Naive thymus-derived CD4-positive, alpha-beta T cell (primary cell): Measurements from ENCODE around the gene MAG. TPM values are rescaled to one million over a fixed set of nuclear protein-coding genes. Genes with fewer than 3 reads are reported as not detected.

Experiments used
- ATAC-seq: fragments of 150-1000 bp; cut with Tn5 transposase; 2 replicates; pipeline ENCODE4 v1.10.0; 2021; ENCODE audit warnings: mild to moderate bottlenecking, moderate library complexity
- CTCF ChIA-PET: fragments of 350-600 bp; sonication (Branson Sonifier 250); formaldehyde crosslinking; loops from one replicate; lab custom pipeline; 2021; ENCODE audit warnings: antibody characterized with exemption; lab: Charles Lee
- POLR2A ChIA-PET: fragments of 350-600 bp; sonication (Branson Sonifier 250); formaldehyde crosslinking; loops from one replicate; lab custom pipeline; 2021; ENCODE audit warnings: antibody characterized with exemption, inconsistent platforms; lab: Charles Lee
- DNase-seq, 9 donors: peaks; one replicate each; pipeline versions ENCODE4 v3.0.0 to v3.0.0-alpha.2; 2020 to 2022; ENCODE audit warnings: mixed read lengths in 1 of 9
- H3K27ac ChIP-seq: one replicate; pipeline ENCODE4 v1.7.0; 2013; ENCODE audit warnings: mild to moderate bottlenecking, low read depth, low read length, moderate library complexity
- H3K27me3 ChIP-seq, 2 donors: one replicate each; pipeline ENCODE4 v1.7.0; 2013; ENCODE audit warnings: low read length in 2 of 2, mild to moderate bottlenecking in 2 of 2, moderate library complexity in 2 of 2; ENCODE audit not compliant: control insufficient read depth in 2 of 2, insufficient read depth in 2 of 2
- H3K36me3 ChIP-seq, 3 experiments: 1 replicate in 2 of 3; 2 replicates in 1 of 3; pipeline ENCODE4 v1.7.0; 2013; ENCODE audit warnings: low read length in 3 of 3, mild to moderate bottlenecking in 3 of 3, moderate library complexity in 1 of 3; ENCODE audit not compliant: insufficient read depth in 3 of 3, control insufficient read depth in 2 of 3
- H3K4me1 ChIP-seq, 2 donors: one replicate each; pipeline ENCODE4 v1.7.0; 2013; ENCODE audit warnings: low read length in 2 of 2, mild to moderate bottlenecking in 2 of 2, moderate library complexity in 1 of 2; ENCODE audit not compliant: control insufficient read depth in 2 of 2, insufficient read depth in 2 of 2
- H3K4me3 ChIP-seq: 2 replicates; pipeline ENCODE4 v1.7.0; 2013; ENCODE audit warnings: mild to moderate bottlenecking, low read length
- H3K9me3 ChIP-seq, 3 experiments: 1 replicate in 2 of 3; 2 replicates in 1 of 3; pipeline ENCODE4 v1.7.0; 2013; ENCODE audit warnings: low read length in 3 of 3; ENCODE audit not compliant: control insufficient read depth in 2 of 3
- H3K27ac Mint-ChIP-seq, 9 donors: one replicate each; pipeline ENCODE4 v1.8.0; 2020 to 2022; ENCODE audit warnings: mixed read lengths in 9 of 9, mild to moderate bottlenecking in 8 of 9, moderate library complexity in 5 of 9, inconsistent platforms in 2 of 9
- H3K27me3 Mint-ChIP-seq, 5 donors: one replicate each; pipeline ENCODE4 v1.8.0; 2021 to 2022; ENCODE audit warnings: mixed read lengths in 5 of 5, mild to moderate bottlenecking in 1 of 5
- H3K36me3 Mint-ChIP-seq, 5 donors: one replicate each; pipeline ENCODE4 v1.8.0; 2020 to 2022; ENCODE audit warnings: mixed read lengths in 5 of 5, mild to moderate bottlenecking in 3 of 5, inconsistent platforms in 1 of 5
- H3K4me1 Mint-ChIP-seq, 7 donors: one replicate each; pipeline ENCODE4 v1.8.0; 2020 to 2022; ENCODE audit warnings: mixed read lengths in 7 of 7, mild to moderate bottlenecking in 3 of 7, inconsistent platforms in 1 of 7
- H3K4me3 Mint-ChIP-seq, 10 donors: one replicate each; pipeline ENCODE4 v1.8.0; 2020 to 2022; ENCODE audit warnings: mild to moderate bottlenecking in 10 of 10, mixed read lengths in 10 of 10, moderate library complexity in 6 of 10, inconsistent platforms in 2 of 10
- H3K9me3 Mint-ChIP-seq, 11 donors: one replicate each; pipeline ENCODE4 v1.8.0; 2020 to 2022; ENCODE audit warnings: mixed read lengths in 11 of 11, mild to moderate bottlenecking in 4 of 11, inconsistent platforms in 1 of 11, moderate library complexity in 1 of 11
- intact Hi-C, 2 donors: fragments of 100-400 bp; cut with micrococcal nuclease; formaldehyde crosslinking; loops; one replicate each; pipeline ENCODE4 v1.15.1; 2023
- polyA plus RNA-seq, 2 donors: library from polyadenylated mRNA; unstranded; fragments of 300-500 nt; fragmentation: Illumina TruSeq; gene quantifications; one replicate each; pipeline ENCODE4 v1.2.3, GENCODE V29; 2021
- total RNA-seq, 6 experiments: library from RNA in 5 of 6; stranded (reverse) in 5 of 6; gene quantifications; 1 replicate in 5 of 6; 2 replicates in 1 of 6; pipeline ENCODE4 v1.2.3 and lab custom pipeline; 2021 to 2026

Gene MAG
- total and polyA plus RNA-seq, 7 experiments from 2014 or later = 0.29 to 0.31 TPM; not detected in 5

GRCh38 chr19:35256566-35256965 is 35.4 kb upstream of the MAG start:
- CTCF ChIA-PET = interaction anchor here (0.9 to 2.2 kb wide), 3 partner anchors 8 to 15 kb away, joined by 3 to 5 read pairs (median 3); no protein-coding TSS in a partner anchor
- Histone ChIP-seq H3K36me3 (peaks cover 0 to 4% (median 0%) of the 10 kb centered on the region in 3 experiments), H3K4me1 (peaks cover 0 to 12% of the 10 kb centered on the region in 2 donors), H3K9me3 (no peaks in the 10 kb centered on the region), H3K27ac (no peak overlapping the region), H3K4me3 (no peak overlapping the region), H3K27me3 (no peaks in the 10 kb centered on the region)
- intact Hi-C loops = no loop called here
- peaks cover 0 to 6% (median 0%) of the 10 kb centered on the region in 11 donors for H3K9me3 Mint-ChIP-seq
- DNase-seq (no peak), ATAC-seq (no peak)
- POLR2A ChIA-PET = interaction anchor here (0.6 to 5.9 kb wide), 8 partner anchors 10 to 132 kb away, joined by 3 to 40 read pairs (median 4); partner anchors contain the start of gene USF2
- peaks cover 10 to 33% (median 28%) of the 10 kb centered on the region in 7 donors for H3K4me1 Mint-ChIP-seq
- no peaks in the 10 kb centered on the region for H3K27me3 Mint-ChIP-seq
- peak overlapping the region in 6 of 9 donors; percentile 8 to 82 (median 56) for H3K27ac Mint-ChIP-seq
- peaks cover 0 to 7% (median 0%) of the 10 kb centered on the region in 5 donors for H3K36me3 Mint-ChIP-seq
- H3K4me3 Mint-ChIP-seq = peak overlapping the region in 2 of 10 donors; percentile 10 to 33

DNA sequence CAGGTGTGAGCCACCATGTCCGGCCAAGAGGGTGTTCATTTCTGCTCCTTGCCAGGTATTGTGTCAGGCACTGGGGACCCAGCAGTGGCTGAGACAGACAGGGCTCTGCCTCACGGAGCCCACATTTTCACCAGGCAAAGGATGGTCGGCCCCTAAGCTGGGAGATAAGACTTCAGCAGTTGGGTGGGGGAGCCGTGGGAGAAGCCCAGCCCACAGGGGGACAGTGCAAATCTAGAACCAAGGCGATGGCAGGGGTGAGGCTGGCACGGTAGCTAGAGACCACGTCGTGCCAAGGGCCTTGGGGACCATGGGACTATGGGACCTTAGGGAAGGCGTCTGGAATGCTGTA is 34.9 kb upstream of the MAG start:
- no peaks in the 10 kb centered on the region for H3K27me3 Mint-ChIP-seq
- no peak overlapping the region for H3K4me3 ChIP-seq
- H3K4me1 Mint-ChIP-seq = peaks cover 10 to 30% (median 27%) of the 10 kb centered on the region in 7 donors
- no peak for ATAC-seq
- H3K27ac Mint-ChIP-seq = peak overlapping the region in 8 of 9 donors; percentile 56 to 85 (median 70)
- peak overlapping the region in 4 of 10 donors; percentile 3 to 42 (median 30) for H3K4me3 Mint-ChIP-seq
- H3K27ac ChIP-seq = no peak overlapping the region
- no peaks in the 10 kb centered on the region for H3K9me3 ChIP-seq
- peaks cover 0 to 12% of the 10 kb centered on the region in 2 donors for H3K4me1 ChIP-seq
- no peak for DNase-seq
- H3K9me3 Mint-ChIP-seq = peaks cover 0 to 6% (median 0%) of the 10 kb centered on the region in 11 donors
- CTCF ChIA-PET = interaction anchor here (0.9 kb wide), 1 partner anchor 9 kb away, joined by 3 read pairs; no protein-coding TSS in a partner anchor
- H3K27me3 ChIP-seq = no peaks in the 10 kb centered on the region
- H3K36me3 Mint-ChIP-seq = peaks cover 0 to 7% (median 0%) of the 10 kb centered on the region in 5 donors
- peaks cover 0 to 4% (median 0%) of the 10 kb centered on the region in 3 experiments for H3K36me3 ChIP-seq
- POLR2A ChIA-PET = interaction anchor here (0.7 to 5.9 kb wide), 8 partner anchors 9 to 115 kb away, joined by 3 to 40 read pairs (median 4); partner anchors contain the start of gene USF2
- intact Hi-C loops = no loop called here

- Mint-ChIP-seq H3K36me3 (peaks cover 0 to 6% (median 0%) of the 10 kb centered on the region in 5 donors), H3K4me3 (no peak overlapping the region), H3K4me1 (peaks cover 16 to 36% (median 31%) of the 10 kb centered on the region in 7 donors), H3K9me3 (peaks cover 0 to 6% (median 0%) of the 10 kb centered on the region in 11 donors), H3K27me3 (no peaks in the 10 kb centered on the region), H3K27ac (peak overlapping the region in 6 of 9 donors; percentile 12 to 69 (median 54))
- ChIA-PET POLR2A (interaction anchor here (0.7 to 2.0 kb wide), 7 partner anchors 10 to 84 kb away, joined by 3 to 6 read pairs (median 3); no protein-coding TSS in a partner anchor), CTCF (interaction anchor here (0.5 kb wide), 1 partner anchor 120 kb away, joined by 3 read pairs; no protein-coding TSS in a partner anchor)
- Histone ChIP-seq H3K9me3 (no peaks in the 10 kb centered on the region), H3K4me3 (no peak overlapping the region), H3K36me3 (no peaks in the 10 kb centered on the region), H3K27ac (no peak overlapping the region), H3K27me3 (no peaks in the 10 kb centered on the region), H3K4me1 (peaks cover under 1 to 12% of the 10 kb centered on the region in 2 donors)
- intact Hi-C loops = loop anchor here (10.0 kb wide), 2 partner anchors 204 to 384 kb away; partner anchors contain the start of genes COX6B1 (in 1 of the 2) and ETV2 (in 1 of the 2)
- ATAC-seq (no peak), DNase-seq (peak in 1 of 9 donors; percentile 16)
Observed at GRCh38 chr19:35260694-35261304, 31.2 kb upstream of the MAG start.

DNA sequence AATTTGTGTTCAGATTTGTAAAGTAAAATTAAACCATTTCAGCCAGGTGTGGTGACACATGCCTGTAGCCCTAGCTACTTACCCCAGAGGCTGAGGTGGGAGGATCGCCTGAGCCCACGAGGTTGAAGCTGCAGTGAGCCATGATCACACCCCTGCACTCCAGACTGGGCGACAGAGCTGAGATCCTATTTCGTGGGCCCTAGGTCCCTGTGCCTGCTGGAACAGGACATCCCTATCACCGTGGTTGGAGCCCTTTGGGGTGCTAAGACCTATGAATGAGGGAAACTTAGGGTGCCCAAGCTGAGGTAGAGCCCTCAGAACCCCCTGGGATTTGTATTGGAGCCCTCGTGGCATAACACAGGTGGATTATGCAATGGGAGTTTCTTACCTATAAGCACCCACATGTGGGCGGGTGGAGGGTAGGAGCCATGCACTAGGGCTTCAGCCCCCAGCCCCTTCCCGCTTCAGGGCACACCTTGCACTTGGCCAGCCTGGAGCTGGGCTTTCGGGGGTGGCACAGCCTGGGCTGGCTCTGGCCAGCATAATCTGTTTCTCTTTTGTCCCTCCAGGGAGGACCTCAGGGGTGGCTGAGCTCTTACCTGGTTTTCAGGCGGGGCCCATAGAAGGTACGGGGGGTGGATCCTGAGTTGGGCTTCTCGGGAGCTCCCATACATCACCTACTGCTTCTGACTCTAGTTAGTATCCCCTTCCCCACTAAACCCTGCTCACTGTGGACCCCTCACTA is 30.4 kb upstream of the MAG start:
- Histone ChIP-seq H3K4me1 (peaks cover 8 to 12% of the 10 kb centered on the region in 2 donors), H3K4me3 (no peak overlapping the region), H3K9me3 (no peaks in the 10 kb centered on the region), H3K27ac (peak overlapping the region; percentile 12), H3K27me3 (no peaks in the 10 kb centered on the region), H3K36me3 (no peaks in the 10 kb centered on the region)
- POLR2A ChIA-PET = interaction anchor here (0.7 to 2.0 kb wide), 9 partner anchors 9 to 85 kb away, joined by 3 to 6 read pairs (median 4); no protein-coding TSS in a partner anchor
- Mint-ChIP-seq H3K27ac (peak overlapping the region in 6 of 9 donors; percentile 12 to 69 (median 54)), H3K27me3 (no peaks in the 10 kb centered on the region), H3K36me3 (peaks cover 0 to 9% (median 0%) of the 10 kb centered on the region in 5 donors), H3K4me1 (peaks cover 20 to 40% (median 34%) of the 10 kb centered on the region in 7 donors), H3K4me3 (no peak overlapping the region), H3K9me3 (peaks cover 0 to 5% (median 0%) of the 10 kb centered on the region in 11 donors)
- peak in 1 of 9 donors; percentile 19 for DNase-seq
- intact Hi-C loops = loop anchor here (10.0 kb wide), 2 partner anchors 203 to 383 kb away; partner anchors contain the start of genes COX6B1 (in 1 of the 2) and ETV2 (in 1 of the 2)
- CTCF ChIA-PET = no interaction called here
- ATAC-seq = no peak

GRCh38 chr19:35262101-35262761 is 29.7 kb upstream of the MAG start:
- ATAC-seq = no peak
- Histone ChIP-seq H3K27ac (no peak overlapping the region), H3K4me3 (no peak overlapping the region), H3K4me1 (peaks cover 9 to 11% of the 10 kb centered on the region in 2 donors), H3K27me3 (no peaks in the 10 kb centered on the region), H3K9me3 (no peaks in the 10 kb centered on the region), H3K36me3 (no peaks in the 10 kb centered on the region)
- Mint-ChIP-seq H3K4me3 (no peak overlapping the region), H3K4me1 (peaks cover 14 to 36% (median 28%) of the 10 kb centered on the region in 7 donors), H3K27me3 (no peaks in the 10 kb centered on the region), H3K36me3 (peaks cover 0 to 9% (median 0%) of the 10 kb centered on the region in 5 donors), H3K27ac (peak overlapping the region in 6 of 9 donors; percentile 23 to 68 (median 59)), H3K9me3 (peaks cover 0 to 4% (median 0%) of the 10 kb centered on the region in 11 donors)
- ChIA-PET CTCF (no interaction called here), POLR2A (interaction anchor here (1.0 to 2.0 kb wide), 8 partner anchors 10 to 85 kb away, joined by 3 to 6 read pairs (median 4); no protein-coding TSS in a partner anchor)
- peak in 1 of 9 donors; percentile 10 for DNase-seq
- intact Hi-C loops = loop anchor here (10.0 kb wide), 2 partner anchors 203 to 383 kb away; partner anchors contain the start of genes COX6B1 (in 1 of the 2) and ETV2 (in 1 of the 2)
